Endodermal cell (in vitro differentiated cells): ENCODE measurements around the gene ARPC5. TPM values are rescaled to one million over a fixed set of nuclear protein-coding genes. Genes with fewer than 3 reads are reported as not detected.

Experiments used
- DNase-seq: peaks from one replicate; pipeline ENCODE4 v3.0.0-alpha.2; 2017
- H3K27ac ChIP-seq: 2 replicates; pipeline ENCODE4 v1.5.1; 2013; ENCODE audit warnings: mild to moderate bottlenecking, low read depth, low read length, moderate library complexity
- H3K27me3 ChIP-seq: 2 replicates; pipeline ENCODE4 v1.6.1; 2013; ENCODE audit warnings: mild to moderate bottlenecking, low read length, moderate library complexity; ENCODE audit not compliant: insufficient read depth, control insufficient read depth, poor library complexity, severe bottlenecking
- H3K36me3 ChIP-seq: 2 replicates; pipeline ENCODE4 v1.7.0; 2013; ENCODE audit warnings: mild to moderate bottlenecking, low read length, moderate library complexity; ENCODE audit not compliant: control insufficient read depth, insufficient read depth
- H3K4me1 ChIP-seq: one replicate; pipeline ENCODE4 v1.7.0; 2013; ENCODE audit warnings: low read length; ENCODE audit not compliant: control insufficient read depth, insufficient read depth
- H3K4me3 ChIP-seq: 2 replicates; pipeline ENCODE4 v1.5.1; 2013; ENCODE audit warnings: mild to moderate bottlenecking, low read length, moderate library complexity
- H3K9ac ChIP-seq: 2 replicates; pipeline ENCODE4 v1.6.1; 2013; ENCODE audit warnings: mild to moderate bottlenecking, low read length, moderate library complexity; ENCODE audit not compliant: poor library complexity, severe bottlenecking; ENCODE audit errors: extremely low read depth
- H3K9me3 ChIP-seq: 2 replicates; pipeline ENCODE4 v1.6.1; 2013; ENCODE audit warnings: mild to moderate bottlenecking, low read length, moderate library complexity; ENCODE audit not compliant: control insufficient read depth
- H3K27ac Mint-ChIP-seq: 2 replicates; pipeline ENCODE4 v1.8.0; 2020; ENCODE audit warnings: mixed read lengths
- H3K27me3 Mint-ChIP-seq: 2 replicates; pipeline ENCODE4 v1.8.0; 2021; ENCODE audit warnings: mild to moderate bottlenecking, mixed read lengths; ENCODE audit not compliant: insufficient read depth
- H3K36me3 Mint-ChIP-seq: 2 replicates; pipeline ENCODE4 v1.8.0; 2020; ENCODE audit warnings: low read depth, mixed read lengths
- H3K4me1 Mint-ChIP-seq: 2 replicates; pipeline ENCODE4 v1.8.0; 2020; ENCODE audit warnings: mixed read lengths
- H3K4me3 Mint-ChIP-seq: 2 replicates; pipeline ENCODE4 v1.8.0; 2020; ENCODE audit warnings: mild to moderate bottlenecking, moderate library complexity, mixed read lengths
- H3K9me3 Mint-ChIP-seq: 2 replicates; pipeline ENCODE4 v1.8.0; 2020; ENCODE audit warnings: mild to moderate bottlenecking, mixed read lengths
- WGBS, 2 experiments: methylation state at CpG; one replicate each; pipeline versions ENCODE4 v1.1.5 to v1.1.7; 2013; ENCODE audit warnings: missing lambda C conversion rate in 2 of 2, mixed read lengths in 1 of 2; ENCODE audit not compliant: insufficient coverage in 1 of 2, insufficient read length in 1 of 2; 5-methylcytosine and 5-hydroxymethylcytosine counted together
- total RNA-seq, 2 donors: library from RNA; stranded (reverse); fragmentation: NEBNext Ultra II Directional in 1 of 2; extraction: Animal tissue kit (Norgen Biotek cat#: 25700) in 1 of 2; gene quantifications; 2 replicates in 1 of 2; 3 replicates in 1 of 2; pipeline ENCODE4 v1.2.1, GENCODE V29; 2021
- TF ChIP-seq, protein P1 (sequence below): fragments of 200-600 bp; sonication (generic); conservative IDR thresholded peaks from 2 replicates; pipeline ENCODE4 v1.5.0; 2021; ENCODE audit warnings: antibody characterized with exemption, mild to moderate bottlenecking

The ARPC5 gene
- total RNA-seq, 2 donors from 2014 or later: 78.7 to 99.5 TPM

DNA sequence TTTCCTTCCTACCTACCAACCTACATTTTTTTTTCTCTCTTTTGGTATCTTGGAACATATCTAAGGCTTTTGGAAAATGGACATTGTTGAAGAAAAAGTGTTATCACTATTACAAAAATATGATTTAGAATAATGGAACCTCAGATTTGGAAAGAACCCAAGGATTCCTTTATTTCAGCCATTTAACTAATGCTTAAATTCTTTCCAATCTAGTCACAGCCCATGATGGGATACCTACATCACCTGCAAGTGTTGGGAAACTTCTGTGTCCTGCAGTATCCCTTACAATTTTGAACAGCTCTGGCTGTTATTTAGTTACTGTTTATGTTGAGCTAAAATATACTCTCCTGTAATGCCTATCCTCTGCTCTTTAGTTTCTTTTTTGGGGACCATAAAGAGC lies 39.8 kb upstream of the ARPC5 start:
- TF ChIP-seq, protein P1, sequence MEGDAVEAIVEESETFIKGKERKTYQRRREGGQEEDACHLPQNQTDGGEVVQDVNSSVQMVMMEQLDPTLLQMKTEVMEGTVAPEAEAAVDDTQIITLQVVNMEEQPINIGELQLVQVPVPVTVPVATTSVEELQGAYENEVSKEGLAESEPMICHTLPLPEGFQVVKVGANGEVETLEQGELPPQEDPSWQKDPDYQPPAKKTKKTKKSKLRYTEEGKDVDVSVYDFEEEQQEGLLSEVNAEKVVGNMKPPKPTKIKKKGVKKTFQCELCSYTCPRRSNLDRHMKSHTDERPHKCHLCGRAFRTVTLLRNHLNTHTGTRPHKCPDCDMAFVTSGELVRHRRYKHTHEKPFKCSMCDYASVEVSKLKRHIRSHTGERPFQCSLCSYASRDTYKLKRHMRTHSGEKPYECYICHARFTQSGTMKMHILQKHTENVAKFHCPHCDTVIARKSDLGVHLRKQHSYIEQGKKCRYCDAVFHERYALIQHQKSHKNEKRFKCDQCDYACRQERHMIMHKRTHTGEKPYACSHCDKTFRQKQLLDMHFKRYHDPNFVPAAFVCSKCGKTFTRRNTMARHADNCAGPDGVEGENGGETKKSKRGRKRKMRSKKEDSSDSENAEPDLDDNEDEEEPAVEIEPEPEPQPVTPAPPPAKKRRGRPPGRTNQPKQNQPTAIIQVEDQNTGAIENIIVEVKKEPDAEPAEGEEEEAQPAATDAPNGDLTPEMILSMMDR: no peak
- H3K9me3 ChIP-seq: peaks cover 11% of the 10 kb centered on the region
- H3K27me3 ChIP-seq: no peaks in the 10 kb centered on the region
- H3K4me1 Mint-ChIP-seq: no peaks in the 10 kb centered on the region
- no peak for DNase-seq
- H3K27me3 Mint-ChIP-seq: peaks cover 3% of the 10 kb centered on the region
- H3K9ac ChIP-seq: no peak overlapping the region
- H3K4me3 Mint-ChIP-seq: no peak overlapping the region
- no peaks in the 10 kb centered on the region for H3K36me3 ChIP-seq
- H3K27ac ChIP-seq: no peak overlapping the region
- no peaks in the 10 kb centered on the region for H3K36me3 Mint-ChIP-seq
- no peaks in the 10 kb centered on the region for H3K4me1 ChIP-seq
- no peak overlapping the region for H3K27ac Mint-ChIP-seq
- peaks cover 12% of the 10 kb centered on the region for H3K9me3 Mint-ChIP-seq
- H3K4me3 ChIP-seq: no peak overlapping the region

DNA sequence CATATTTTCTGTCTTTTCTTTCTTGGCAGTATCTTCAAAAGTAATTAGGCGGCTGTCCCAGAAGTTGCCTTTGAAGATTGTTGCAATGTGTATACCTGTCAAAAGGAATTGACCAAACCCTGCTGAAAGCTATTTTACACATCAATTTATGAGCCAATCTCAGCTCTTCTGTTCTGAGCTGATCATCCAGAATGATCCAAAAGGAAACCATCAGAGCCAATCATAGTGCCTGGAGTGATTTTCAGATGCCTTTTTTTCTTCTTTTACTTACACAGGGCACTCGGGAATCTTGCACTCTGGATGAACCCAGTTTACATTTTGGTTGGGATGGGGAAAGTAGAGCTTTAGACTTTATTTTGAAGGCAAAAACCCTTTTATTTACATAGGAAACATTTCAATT lies 39.3 kb upstream of the ARPC5 start:
- H3K9ac ChIP-seq: no peak overlapping the region
- DNase-seq: no peak

DNA sequence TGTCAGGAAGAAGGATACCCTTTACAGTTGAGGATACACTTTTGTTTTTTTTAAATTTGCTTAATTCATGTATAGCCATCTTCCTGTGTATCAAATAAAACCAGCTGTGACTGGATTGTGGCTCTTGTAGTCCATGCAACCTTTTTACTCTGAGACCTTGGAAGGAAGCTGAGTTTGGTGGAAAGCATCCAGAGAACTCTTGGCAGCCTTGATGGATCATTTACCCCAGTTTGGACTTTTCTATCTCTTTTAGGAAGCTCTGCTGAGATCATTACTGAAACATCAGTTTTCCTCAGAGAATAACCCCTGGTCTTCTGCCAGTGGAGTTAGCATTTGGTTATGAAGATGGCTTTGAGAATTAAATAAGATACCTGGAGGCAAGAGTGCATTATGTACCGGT lies 38.8 kb upstream of the ARPC5 start:
- no peaks in the 10 kb centered on the region for H3K27me3 ChIP-seq
- Mint-ChIP-seq H3K4me1 (no peaks in the 10 kb centered on the region), H3K36me3 (no peaks in the 10 kb centered on the region), H3K27me3 (peaks cover 3% of the 10 kb centered on the region), H3K4me3 (no peak overlapping the region), H3K9me3 (peaks cover 9% of the 10 kb centered on the region), H3K27ac (no peak overlapping the region)
- no peak overlapping the region for H3K9ac ChIP-seq
- no peak overlapping the region for H3K27ac ChIP-seq
- H3K9me3 ChIP-seq: peaks cover 11% of the 10 kb centered on the region
- 100% methylated on average over 1 of the region's 1 CpG; no CpG with 5 or more reads in 1 of the 2 experiments for WGBS, 2 experiments
- no peak overlapping the region for H3K4me3 ChIP-seq
- no peak for DNase-seq
- H3K4me1 ChIP-seq: no peaks in the 10 kb centered on the region
- TF ChIP-seq, protein P1: no peak
- no peaks in the 10 kb centered on the region for H3K36me3 ChIP-seq

More for the DNA sequence above, 39.3 kb upstream of the ARPC5 start:
- Mint-ChIP-seq H3K4me3 (no peak overlapping the region), H3K27ac (no peak overlapping the region), H3K27me3 (peaks cover 3% of the 10 kb centered on the region), H3K36me3 (no peaks in the 10 kb centered on the region), H3K9me3 (peaks cover 13% of the 10 kb centered on the region), H3K4me1 (no peaks in the 10 kb centered on the region)
- H3K27me3 ChIP-seq: no peaks in the 10 kb centered on the region
- H3K27ac ChIP-seq: no peak overlapping the region
- no peaks in the 10 kb centered on the region for H3K36me3 ChIP-seq
- TF ChIP-seq, protein P1: no peak
- H3K4me3 ChIP-seq: no peak overlapping the region
- WGBS, 2 experiments: 92% methylated on average over 2 of the region's 2 CpGs; no CpG with 5 or more reads in 1 of the 2 experiments
- peaks cover 11% of the 10 kb centered on the region for H3K9me3 ChIP-seq
- H3K4me1 ChIP-seq: no peaks in the 10 kb centered on the region
